ENCODE results near the gene MUC4. TPM values are rescaled to one million over a fixed set of nuclear protein-coding genes. Genes with fewer than 3 reads are reported as not detected.
"Not testable (repeated sequence)": the region's sequence is repeated elsewhere in the genome, so short reads cannot be mapped to it uniquely, and the experiment has no call there.

MUC4 gene
- total RNA-seq, 1 experiment from 2014 or later = not detected

- Histone ChIP-seq H3K9me2 (replicated peaks; ENCODE audit: insufficient read depth, low read length) (no peaks in the 10 kb centered on the region), H3K36me3 (ENCODE audit: insufficient read depth, low read length) (no peaks in the 10 kb centered on the region), H3K9ac (ENCODE audit: low read length) (no peak overlapping the region), H4K20me1 (ENCODE audit: insufficient read depth, low read depth, low read length) (no peaks in the 10 kb centered on the region), H3K4me2 (ENCODE audit: low read depth, low read length, poor library complexity, severe bottlenecking) (no peak overlapping the region), H2AFZ (ENCODE audit: low read length) (no peak overlapping the region), H3K4me3 (ENCODE audit: low read length) (no peak overlapping the region), H3K4me1 (ENCODE audit: low read length) (no peaks in the 10 kb centered on the region), H3K9me3 (ENCODE audit: low read length) (no peaks in the 10 kb centered on the region), H3K27ac (ENCODE audit: low read length) (no peak overlapping the region), H3K79me2 (ENCODE audit: low read length) (no peaks in the 10 kb centered on the region), H3K27me3 (ENCODE audit: low read length) (no peaks in the 10 kb centered on the region)
- DNase-seq = no peak
Measured at GRCh38 chr3:195810455-195810845, 1.3 kb downstream of the MUC4 start.

GRCh38 chr3:195809796-195810454, 1.8 kb downstream of the MUC4 start:
- Histone ChIP-seq H3K27me3 (ENCODE audit: low read length) (no peaks in the 10 kb centered on the region), H3K4me2 (ENCODE audit: low read depth, low read length, poor library complexity, severe bottlenecking) (no peak overlapping the region), H4K20me1 (ENCODE audit: insufficient read depth, low read depth, low read length) (no peaks in the 10 kb centered on the region), H3K9ac (ENCODE audit: low read length) (no peak overlapping the region), H3K9me2 (replicated peaks; ENCODE audit: insufficient read depth, low read length) (no peaks in the 10 kb centered on the region), H3K9me3 (ENCODE audit: low read length) (no peaks in the 10 kb centered on the region), H3K4me1 (ENCODE audit: low read length) (no peaks in the 10 kb centered on the region), H3K36me3 (ENCODE audit: insufficient read depth, low read length) (no peaks in the 10 kb centered on the region), H2AFZ (ENCODE audit: low read length) (no peak overlapping the region), H3K79me2 (ENCODE audit: low read length) (no peaks in the 10 kb centered on the region), H3K27ac (ENCODE audit: low read length) (no peak overlapping the region), H3K4me3 (ENCODE audit: low read length) (no peak overlapping the region)
- no peak for DNase-seq

GRCh38 chr3:195809291-195809785, 2.4 kb downstream of the MUC4 start:
- Histone ChIP-seq H3K9me3 (ENCODE audit: low read length) (no peaks in the 10 kb centered on the region), H4K20me1 (ENCODE audit: insufficient read depth, low read depth, low read length) (no peaks in the 10 kb centered on the region), H3K4me2 (ENCODE audit: low read depth, low read length, poor library complexity, severe bottlenecking) (no peak overlapping the region), H3K4me3 (ENCODE audit: low read length) (no peak overlapping the region), H2AFZ (ENCODE audit: low read length) (no peak overlapping the region), H3K79me2 (ENCODE audit: low read length) (no peaks in the 10 kb centered on the region), H3K9ac (ENCODE audit: low read length) (no peak overlapping the region), H3K36me3 (ENCODE audit: insufficient read depth, low read length) (no peaks in the 10 kb centered on the region), H3K4me1 (ENCODE audit: low read length) (no peaks in the 10 kb centered on the region), H3K27ac (ENCODE audit: low read length) (no peak overlapping the region), H3K27me3 (ENCODE audit: low read length) (no peaks in the 10 kb centered on the region), H3K9me2 (replicated peaks; ENCODE audit: insufficient read depth, low read length) (no peaks in the 10 kb centered on the region)
- DNase-seq = no peak

- Histone ChIP-seq H3K9ac (ENCODE audit: low read length) (no peak overlapping the region), H3K9me3 (ENCODE audit: low read length) (no peaks in the 10 kb centered on the region), H3K36me3 (ENCODE audit: insufficient read depth, low read length) (no peaks in the 10 kb centered on the region), H3K4me1 (ENCODE audit: low read length) (no peaks in the 10 kb centered on the region), H4K20me1 (ENCODE audit: insufficient read depth, low read depth, low read length) (no peaks in the 10 kb centered on the region), H3K27ac (ENCODE audit: low read length) (no peak overlapping the region), H3K4me3 (ENCODE audit: low read length) (no peak overlapping the region), H2AFZ (ENCODE audit: low read length) (no peak overlapping the region), H3K79me2 (ENCODE audit: low read length) (no peaks in the 10 kb centered on the region), H3K27me3 (ENCODE audit: low read length) (no peaks in the 10 kb centered on the region), H3K4me2 (ENCODE audit: low read depth, low read length, poor library complexity, severe bottlenecking) (no peak overlapping the region), H3K9me2 (replicated peaks; ENCODE audit: insufficient read depth, low read length) (no peaks in the 10 kb centered on the region)
- DNase-seq = no peak
Measured at GRCh38 chr3:195808741-195809290, 2.9 kb downstream of the MUC4 start.

- Histone ChIP-seq H3K9me2 (replicated peaks; ENCODE audit: insufficient read depth, low read length) (no peaks in the 10 kb centered on the region), H3K79me2 (ENCODE audit: low read length) (no peaks in the 10 kb centered on the region), H3K4me2 (ENCODE audit: low read depth, low read length, poor library complexity, severe bottlenecking) (no peak overlapping the region), H3K27ac (ENCODE audit: low read length) (no peak overlapping the region), H3K4me3 (ENCODE audit: low read length) (no peak overlapping the region), H3K9me3 (ENCODE audit: low read length) (no peaks in the 10 kb centered on the region), H2AFZ (ENCODE audit: low read length) (no peak overlapping the region), H3K27me3 (ENCODE audit: low read length) (no peaks in the 10 kb centered on the region), H4K20me1 (ENCODE audit: insufficient read depth, low read depth, low read length) (no peaks in the 10 kb centered on the region), H3K4me1 (ENCODE audit: low read length) (no peaks in the 10 kb centered on the region), H3K9ac (ENCODE audit: low read length) (no peak overlapping the region), H3K36me3 (ENCODE audit: insufficient read depth, low read length) (no peaks in the 10 kb centered on the region)
- no peak for DNase-seq
Measured at GRCh38 chr3:195807681-195808121, 4.0 kb downstream of the MUC4 start.

- no peak for DNase-seq
- H3K9ac ChIP-seq (ENCODE audit: low read length) = no peak overlapping the region
- H3K9me2 ChIP-seq (replicated peaks; ENCODE audit: insufficient read depth, low read length) = no peaks in the 10 kb centered on the region
- H3K27me3 ChIP-seq (ENCODE audit: low read length) = no peaks in the 10 kb centered on the region
- no peak overlapping the region for H2AFZ ChIP-seq (ENCODE audit: low read length)
- no peaks in the 10 kb centered on the region for H4K20me1 ChIP-seq (ENCODE audit: insufficient read depth, low read depth, low read length)
- no peaks in the 10 kb centered on the region for H3K36me3 ChIP-seq (ENCODE audit: insufficient read depth, low read length)
- H3K9me3 ChIP-seq (ENCODE audit: low read length) = no peaks in the 10 kb centered on the region
- no peak overlapping the region for H3K4me2 ChIP-seq (ENCODE audit: low read depth, low read length, poor library complexity, severe bottlenecking)
- H3K79me2 ChIP-seq (ENCODE audit: low read length) = no peaks in the 10 kb centered on the region
- no peak overlapping the region for H3K27ac ChIP-seq (ENCODE audit: low read length)
- H3K4me1 ChIP-seq (ENCODE audit: low read length) = no peaks in the 10 kb centered on the region
- no peak overlapping the region for H3K4me3 ChIP-seq (ENCODE audit: low read length)
Measured at GRCh38 chr3:195806916-195807231, 4.9 kb downstream of the MUC4 start.

- H2AFZ ChIP-seq (ENCODE audit: low read length) = no peak overlapping the region; the same call in 1 of the 2 replicates
Measured at GRCh38 chr3:195806211-195806915, 5.4 kb downstream of the MUC4 start.

GRCh38 chr3:195805588-195805987, 6.1 kb downstream of the MUC4 start:
- not testable (repeated sequence) for H3K9ac ChIP-seq (ENCODE audit: low read length); H3K27me3 ChIP-seq (ENCODE audit: low read length); H3K27ac ChIP-seq (ENCODE audit: low read length); H3K36me3 ChIP-seq (ENCODE audit: insufficient read depth, low read length); H3K4me3 ChIP-seq (ENCODE audit: low read length); H3K4me2 ChIP-seq (ENCODE audit: low read depth, low read length, poor library complexity, severe bottlenecking); H4K20me1 ChIP-seq (ENCODE audit: insufficient read depth, low read depth, low read length); DNase-seq; H3K9me3 ChIP-seq (ENCODE audit: low read length); H2AFZ ChIP-seq (ENCODE audit: low read length); H3K4me1 ChIP-seq (ENCODE audit: low read length); H3K9me2 ChIP-seq (replicated peaks; ENCODE audit: insufficient read depth, low read length); H3K79me2 ChIP-seq (ENCODE audit: low read length)

More at GRCh38 chr3:195806211-195806915, 5.4 kb downstream of the MUC4 start:
- Histone ChIP-seq H3K9ac (ENCODE audit: low read length) (no peak overlapping the region), H4K20me1 (ENCODE audit: insufficient read depth, low read depth, low read length) (no peaks in the 10 kb centered on the region), H3K79me2 (ENCODE audit: low read length) (no peaks in the 10 kb centered on the region), H3K4me2 (ENCODE audit: low read depth, low read length, poor library complexity, severe bottlenecking) (no peak overlapping the region), H3K27ac (ENCODE audit: low read length) (no peak overlapping the region), H3K9me3 (ENCODE audit: low read length) (no peaks in the 10 kb centered on the region), H3K4me3 (ENCODE audit: low read length) (no peak overlapping the region), H3K9me2 (replicated peaks; ENCODE audit: insufficient read depth, low read length) (no peaks in the 10 kb centered on the region), H3K4me1 (ENCODE audit: low read length) (no peaks in the 10 kb centered on the region), H3K36me3 (ENCODE audit: insufficient read depth, low read length) (no peaks in the 10 kb centered on the region), H3K27me3 (ENCODE audit: low read length) (no peaks in the 10 kb centered on the region)
- no peak for DNase-seq

Data from Karpas-422 (cell line).